Fibroblast of villous mesenchyme (primary cell): ENCODE results near the gene ANKS1B. TPM values are rescaled to one million over a fixed set of nuclear protein-coding genes. Genes with fewer than 3 reads are reported as not detected.

Source experiments
- DNase-seq: peaks from one replicate; pipeline ENCODE4 v3.0.0-alpha.2; 2010; ENCODE audit warnings: low read depth
- H3K4me3 ChIP-seq: 2 replicates; pipeline ENCODE4 v1.5.1; 2011; ENCODE audit warnings: low read depth, mild to moderate bottlenecking, low read length
- CTCF ChIP-seq: IDR thresholded peaks from 2 replicates; pipeline ENCODE4 v1.5.1; 2012; ENCODE audit warnings: low read depth, mild to moderate bottlenecking, low read length; ENCODE audit not compliant: insufficient read depth
- total RNA-seq: library from RNA; depleted of rRNA; stranded (reverse); fragments of >200 nt; gene quantifications from 2 replicates; pipeline ENCODE4 v1.2.3, GENCODE V29; 2012

The ANKS1B gene
- 0.64 and 0.86 TPM in 2 replicates for total RNA-seq

GRCh38 chr12:99984271-99985128 lies at the start of gene ANKS1B:
ANKS1B (minus strand) TSS chr12:99984936; CDS start chr12:99984237, 699 bp downstream.
- peak; percentile 17 for DNase-seq
- peak within 1 kb of the TSS; percentile 67 for H3K4me3 ChIP-seq
- no peak for TF ChIP-seq CTCF

GRCh38 chr12:100031836-100032235 lies 47.1 kb upstream of the ANKS1B start:
- DNase-seq = no peak
- H3K4me3 ChIP-seq = no peak overlapping the region
- no peak for TF ChIP-seq CTCF

- no peak for TF ChIP-seq CTCF
- no peak for DNase-seq
Observed at GRCh38 chr12:100027671-100028070, 42.9 kb upstream of the ANKS1B start.

GRCh38 chr12:100026241-100026640 lies 41.5 kb upstream of the ANKS1B start:
- TF ChIP-seq CTCF = no peak
- no peak for DNase-seq
- H3K4me3 ChIP-seq = no peak overlapping the region

More at GRCh38 chr12:100027671-100028070, 42.9 kb upstream of the ANKS1B start:
- no peak overlapping the region for H3K4me3 ChIP-seq

GRCh38 chr12:100024974-100025555 lies 40.3 kb upstream of the ANKS1B start:
- no peak overlapping the region for H3K4me3 ChIP-seq
- TF ChIP-seq CTCF = no peak
- DNase-seq = no peak

GRCh38 chr12:100020370-100020769 lies 35.6 kb upstream of the ANKS1B start:
- no peak for TF ChIP-seq CTCF
- H3K4me3 ChIP-seq = no peak overlapping the region
- no peak for DNase-seq
